Activated T-helper 9 cell treated with anti-CD3 and anti-CD28 coated beads, Interleukin-2, amount 50 U/mL, for 16 hours (primary cell): ENCODE measurements around the gene REPS1.
A peak's percentile ranks its signal among the peaks of the same experiment; 100 is the strongest.
"Not testable (repeated sequence)": the region's sequence is repeated elsewhere in the genome, so short reads cannot be mapped to it uniquely, and the experiment has no call there.

ENCODE experiments used
- DNase-seq: peaks from one replicate; pipeline ENCODE4 v3.0.0-alpha.2; 2020; ENCODE audit warnings: low read depth

The REPS1 gene

GRCh38 chr6:138971601-138972000, 16.5 kb downstream of the REPS1 start:
- no peak for DNase-seq

- peak; percentile 4 for DNase-seq
These were observed 17.1 kb downstream of the REPS1 start for GRCh38 chr6:138970856-138971425.

- no peak for DNase-seq
These were observed 17.9 kb downstream of the REPS1 start for GRCh38 chr6:138970159-138970558.

GRCh38 chr6:138966870-138967269, 21.2 kb downstream of the REPS1 start:
- DNase-seq: no peak

GRCh38 chr6:138965971-138966370, 22.1 kb downstream of the REPS1 start:
- DNase-seq: no peak

GRCh38 chr6:138965291-138965874, 22.7 kb downstream of the REPS1 start:
- DNase-seq: no peak

GRCh38 chr6:138964012-138964411, 24.0 kb downstream of the REPS1 start:
- DNase-seq: no peak

GRCh38 chr6:138963531-138963930, 24.5 kb downstream of the REPS1 start:
- no peak for DNase-seq

GRCh38 chr6:138963119-138963518, 24.9 kb downstream of the REPS1 start:
- DNase-seq: no peak

- no peak for DNase-seq
These were observed 28.5 kb downstream of the REPS1 start for GRCh38 chr6:138959521-138959920.

- no peak for DNase-seq
These were observed 29.5 kb downstream of the REPS1 start for GRCh38 chr6:138958595-138958994.

- DNase-seq: no peak
These were observed 30.1 kb downstream of the REPS1 start for GRCh38 chr6:138957903-138958302.

GRCh38 chr6:138957484-138957883, 30.6 kb downstream of the REPS1 start:
- no peak for DNase-seq

GRCh38 chr6:138956244-138956924, 31.7 kb downstream of the REPS1 start:
- no peak for DNase-seq

- DNase-seq: no peak
These were observed 32.8 kb downstream of the REPS1 start for GRCh38 chr6:138955262-138955661.

- DNase-seq: no peak
These were observed 34.6 kb downstream of the REPS1 start for GRCh38 chr6:138953451-138953850.

GRCh38 chr6:138948546-138949179, 39.4 kb downstream of the REPS1 start:
- DNase-seq: no peak

GRCh38 chr6:138948004-138948403, 40.0 kb downstream of the REPS1 start:
- no peak for DNase-seq

GRCh38 chr6:138945354-138945753, 42.7 kb downstream of the REPS1 start:
- DNase-seq: no peak

- DNase-seq: peak; percentile 18
These were observed 43.6 kb downstream of the REPS1 start for GRCh38 chr6:138944412-138944811.

- no peak for DNase-seq
These were observed 44.9 kb downstream of the REPS1 start for GRCh38 chr6:138943089-138943625.

- not testable (repeated sequence) for DNase-seq
These were observed 51.2 kb downstream of the REPS1 start for GRCh38 chr6:138936873-138937272.

- DNase-seq: no peak
These were observed 56.4 kb downstream of the REPS1 start for GRCh38 chr6:138931660-138932059.
